Right lobe of liver (tissue), 6 donors: ENCODE results near the gene GRIN3B. TPM values are rescaled to one million over a fixed set of nuclear protein-coding genes. Genes with fewer than 3 reads are reported as not detected.

Experiments used
- ATAC-seq, 4 donors: fragments of 200-7000 bp; cut with Tn5 transposase; one replicate each; pipeline ENCODE4 v1.9.1; 2020; ENCODE audit warnings: mild to moderate bottlenecking in 4 of 4, moderate library complexity in 4 of 4
- DNase-seq, 3 donors: peaks; one replicate each; pipeline ENCODE4 v3.0.0-alpha.2; 2020
- H3K27ac ChIP-seq, 3 donors: fragments of 200-600 bp; one replicate each; pipeline ENCODE4 v1.8.0; 2022
- H3K27me3 ChIP-seq, 2 donors: fragments of 200-600 bp; one replicate each; pipeline ENCODE4 v1.8.0; 2022
- H3K36me3 ChIP-seq, 4 donors: fragments of 200-600 bp; sonication (generic) in 1 of 4; one replicate each; pipeline versions ENCODE4 v1.5.1 to v1.8.0; 2017 to 2022; ENCODE audit warnings: control low read depth in 1 of 4
- H3K4me1 ChIP-seq, 4 donors: fragments of 200-600 bp; sonication (generic) in 1 of 4; one replicate each; pipeline versions ENCODE4 v1.5.1 to v1.8.0; 2017 to 2022; ENCODE audit warnings: control low read depth in 1 of 4
- H3K4me3 ChIP-seq, 3 donors: fragments of 200-600 bp; one replicate each; pipeline ENCODE4 v1.8.0; 2022
- H3K9me3 ChIP-seq, 4 donors: fragments of 200-600 bp; sonication (generic) in 1 of 4; one replicate each; pipeline versions ENCODE4 v1.5.1 to v1.8.0; 2017 to 2022; ENCODE audit warnings: control low read depth in 1 of 4
- POLR2A ChIP-seq: fragments of 450-650 bp; IDR thresholded peaks from one replicate; pipeline ENCODE4 v1.6.1; 2017; ENCODE audit warnings: antibody characterized with exemption, mild to moderate bottlenecking
- WGBS: methylation state at CpG from one replicate; pipeline ENCODE4 v1.1.6; 2018; ENCODE audit warnings: low coverage, low lambda C conversion rate; ENCODE audit not compliant: insufficient coverage; ENCODE audit errors: missing lambda C conversion rate; 5-methylcytosine and 5-hydroxymethylcytosine counted together
- intact Hi-C, 2 donors: fragments of 100-400 bp; cut with DNase I; formaldehyde crosslinking; loops; one replicate each; pipeline versions ENCODE4 v1.11.2 to v1.14.1; 2022
- total RNA-seq, 6 experiments: library from RNA; depleted of rRNA in 2 of 6; stranded (reverse); fragments of >200 nt in 2 of 6; fragmentation: NEBNext Ultra II Directional in 3 of 6; extraction: Animal tissue kit (Norgen Biotek cat#: 25700) in 3 of 6; gene quantifications; one replicate each; pipeline versions ENCODE4 v1.1.0 to v1.2.4, GENCODE V29; 2016 to 2023
- TF ChIP-seq, protein P1 (sequence below), 4 donors: fragments of 200-600 bp in 3 of 4; fragments of 450-650 bp in 1 of 4; IDR thresholded peaks; one replicate each; pipeline versions ENCODE4 v1.5.1 to v1.8.0; 2016 to 2022; ENCODE audit warnings: antibody characterized with exemption in 4 of 4, mild to moderate bottlenecking in 2 of 4
- donor health status: DM: no; HTN: yes; CAD: no.
- donor health status: DM: no; HTN: no; CAD: no.
- donor health status: DM: no; HTN: no; CAD: no.
- donor health status: DM: no; HTN: yes; CAD: no.
- donor health status: DM: no; HTN: yes; CAD: no.

Gene GRIN3B
- total RNA-seq, 6 experiments from 2014 or later, result 0.06 TPM; not detected in 5

- Histone ChIP-seq H3K27ac (peak overlapping the region in 1 of 3 donors; percentile 91), H3K4me3 (no peak overlapping the region), H3K36me3 (no peaks in the 10 kb centered on the region), H3K4me1 (peaks cover 0 to 44% (median 7%) of the 10 kb centered on the region in 4 donors), H3K27me3 (peaks cover 0 to 11% of the 10 kb centered on the region in 2 donors), H3K9me3 (no peaks in the 10 kb centered on the region)
- no peak for TF ChIP-seq POLR2A
- TF ChIP-seq, protein P1, sequence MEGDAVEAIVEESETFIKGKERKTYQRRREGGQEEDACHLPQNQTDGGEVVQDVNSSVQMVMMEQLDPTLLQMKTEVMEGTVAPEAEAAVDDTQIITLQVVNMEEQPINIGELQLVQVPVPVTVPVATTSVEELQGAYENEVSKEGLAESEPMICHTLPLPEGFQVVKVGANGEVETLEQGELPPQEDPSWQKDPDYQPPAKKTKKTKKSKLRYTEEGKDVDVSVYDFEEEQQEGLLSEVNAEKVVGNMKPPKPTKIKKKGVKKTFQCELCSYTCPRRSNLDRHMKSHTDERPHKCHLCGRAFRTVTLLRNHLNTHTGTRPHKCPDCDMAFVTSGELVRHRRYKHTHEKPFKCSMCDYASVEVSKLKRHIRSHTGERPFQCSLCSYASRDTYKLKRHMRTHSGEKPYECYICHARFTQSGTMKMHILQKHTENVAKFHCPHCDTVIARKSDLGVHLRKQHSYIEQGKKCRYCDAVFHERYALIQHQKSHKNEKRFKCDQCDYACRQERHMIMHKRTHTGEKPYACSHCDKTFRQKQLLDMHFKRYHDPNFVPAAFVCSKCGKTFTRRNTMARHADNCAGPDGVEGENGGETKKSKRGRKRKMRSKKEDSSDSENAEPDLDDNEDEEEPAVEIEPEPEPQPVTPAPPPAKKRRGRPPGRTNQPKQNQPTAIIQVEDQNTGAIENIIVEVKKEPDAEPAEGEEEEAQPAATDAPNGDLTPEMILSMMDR (IDR thresholded peaks at IDR 0.05), result no peak
- ATAC-seq, result peak; percentile 0 to 44 (median 18)
- intact Hi-C loops, result loop anchor here in 1 of 2 donors (10.0 kb wide), 1 partner anchor 140 kb away; the partner anchor contains the start of genes CFD and ELANE
- 39% methylated on average over 3 of the region's 26 CpGs for WGBS
- DNase-seq, result peak; percentile 39 to 90 (median 88)
Observed at GRCh38 chr19:995051-995827, 5.0 kb upstream of the GRIN3B start.

- Histone ChIP-seq H3K27me3 (peaks cover 0 to 16% of the 10 kb centered on the region in 2 donors), H3K4me3 (no peak overlapping the region), H3K36me3 (no peaks in the 10 kb centered on the region), H3K9me3 (no peaks in the 10 kb centered on the region), H3K27ac (peak overlapping the region in 1 of 3 donors; percentile 91), H3K4me1 (peaks cover 0 to 44% (median 7%) of the 10 kb centered on the region in 4 donors)
- intact Hi-C loops, result loop anchor here in 1 of 2 donors (10.0 kb wide), 1 partner anchor 141 kb away; the partner anchor contains the start of genes CFD and ELANE
- DNase-seq (peak in 1 of 3 donors; percentile 27), ATAC-seq (peak in 2 of 4 donors; percentile 5 to 18)
- WGBS, result 0% methylated on average over 17 of the region's 64 CpGs
- TF ChIP-seq POLR2A, result no peak
- TF ChIP-seq, protein P1 (IDR thresholded peaks at IDR 0.05), result no peak
Observed at GRCh38 chr19:996051-996838, 4.0 kb upstream of the GRIN3B start.

- no peak overlapping the region for H3K27ac ChIP-seq
Observed at GRCh38 chr19:998064-998463, 2.2 kb upstream of the GRIN3B start.

GRCh38 chr19:999379-999719 is 870 bp upstream of the GRIN3B start:
- Histone ChIP-seq H3K9me3 (no peaks in the 10 kb centered on the region), H3K27ac (no peak overlapping the region), H3K27me3 (peaks cover 0 to 16% of the 10 kb centered on the region in 2 donors), H3K4me1 (peaks cover 0 to 24% (median 3%) of the 10 kb centered on the region in 4 donors), H3K4me3 (no peak overlapping the region), H3K36me3 (no peaks in the 10 kb centered on the region)
- ATAC-seq (no peak), DNase-seq (no peak)
- intact Hi-C loops, result loop anchor here in 1 of 2 donors (10.0 kb wide), 1 partner anchor 145 kb away; the partner anchor contains the start of genes CFD and ELANE
- 40% methylated on average over 2 of the region's 3 CpGs for WGBS
- TF ChIP-seq POLR2A, result no peak
- TF ChIP-seq, protein P1 (IDR thresholded peaks at IDR 0.05), result no peak

More at GRCh38 chr19:998064-998463, 2.2 kb upstream of the GRIN3B start:
- TF ChIP-seq, protein P1 (IDR thresholded peaks at IDR 0.05), result no peak
- TF ChIP-seq POLR2A, result no peak
- intact Hi-C loops, result loop anchor here in 1 of 2 donors (10.0 kb wide), 1 partner anchor 143 kb away; the partner anchor contains the start of genes CFD and ELANE
- H3K27me3 ChIP-seq, result peaks cover 0 to 16% of the 10 kb centered on the region in 2 donors
- ATAC-seq (no peak), DNase-seq (no peak)
- H3K4me3 ChIP-seq, result no peak overlapping the region
- H3K9me3 ChIP-seq, result no peaks in the 10 kb centered on the region
- WGBS, result 37% methylated on average over 6 of the region's 6 CpGs
- H3K4me1 ChIP-seq, result peaks cover 0 to 36% (median 7%) of the 10 kb centered on the region in 4 donors
- H3K36me3 ChIP-seq, result no peaks in the 10 kb centered on the region
